GM12875 (cell line): ENCODE measurements around the gene STK17B.

Experiments
- H3K4me3 ChIP-seq: one replicate; pipeline ENCODE4 v1.5.1; 2011; ENCODE audit warnings: low read depth, low read length, control low read depth
- TF ChIP-seq, protein P1 (sequence below): IDR thresholded peaks from 2 replicates; pipeline ENCODE4 v1.5.1; 2011; ENCODE audit warnings: low read depth, mild to moderate bottlenecking, control low read depth, inconsistent platforms, low read length, moderate library complexity, borderline replicate concordance; ENCODE audit not compliant: insufficient read depth

STK17B gene

DNA sequence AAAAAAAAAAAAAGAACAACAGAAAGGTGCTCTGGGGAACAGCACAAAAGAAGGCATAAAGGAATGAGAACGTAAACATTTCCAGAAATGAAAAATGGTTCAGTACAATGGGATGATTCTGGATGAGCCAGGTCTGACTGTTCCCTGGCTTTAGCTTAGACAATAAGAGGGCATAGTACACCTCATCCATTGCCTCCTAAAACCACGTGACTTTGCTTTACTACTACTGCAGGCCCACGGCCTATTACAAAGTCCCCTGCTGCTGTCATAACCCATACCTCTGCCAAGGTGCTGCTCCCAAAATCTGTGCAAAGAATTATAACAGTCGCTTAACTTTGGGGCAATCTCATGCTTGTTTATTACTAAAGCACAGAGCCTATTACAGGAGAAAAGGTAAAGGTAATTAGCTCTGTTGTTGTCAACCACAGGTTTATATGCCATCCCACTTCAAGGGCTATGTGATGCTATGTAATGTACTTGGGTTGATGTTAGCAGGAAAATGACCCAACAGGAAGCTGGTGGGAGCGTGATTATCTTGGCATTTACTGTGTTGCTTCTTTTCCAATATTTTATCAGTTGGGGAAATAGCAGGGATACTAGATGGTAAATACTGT, 26.8 kb downstream of the STK17B start:
- TF ChIP-seq, protein P1, sequence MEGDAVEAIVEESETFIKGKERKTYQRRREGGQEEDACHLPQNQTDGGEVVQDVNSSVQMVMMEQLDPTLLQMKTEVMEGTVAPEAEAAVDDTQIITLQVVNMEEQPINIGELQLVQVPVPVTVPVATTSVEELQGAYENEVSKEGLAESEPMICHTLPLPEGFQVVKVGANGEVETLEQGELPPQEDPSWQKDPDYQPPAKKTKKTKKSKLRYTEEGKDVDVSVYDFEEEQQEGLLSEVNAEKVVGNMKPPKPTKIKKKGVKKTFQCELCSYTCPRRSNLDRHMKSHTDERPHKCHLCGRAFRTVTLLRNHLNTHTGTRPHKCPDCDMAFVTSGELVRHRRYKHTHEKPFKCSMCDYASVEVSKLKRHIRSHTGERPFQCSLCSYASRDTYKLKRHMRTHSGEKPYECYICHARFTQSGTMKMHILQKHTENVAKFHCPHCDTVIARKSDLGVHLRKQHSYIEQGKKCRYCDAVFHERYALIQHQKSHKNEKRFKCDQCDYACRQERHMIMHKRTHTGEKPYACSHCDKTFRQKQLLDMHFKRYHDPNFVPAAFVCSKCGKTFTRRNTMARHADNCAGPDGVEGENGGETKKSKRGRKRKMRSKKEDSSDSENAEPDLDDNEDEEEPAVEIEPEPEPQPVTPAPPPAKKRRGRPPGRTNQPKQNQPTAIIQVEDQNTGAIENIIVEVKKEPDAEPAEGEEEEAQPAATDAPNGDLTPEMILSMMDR: no peak
- H3K4me3 ChIP-seq: no peak overlapping the region

DNA sequence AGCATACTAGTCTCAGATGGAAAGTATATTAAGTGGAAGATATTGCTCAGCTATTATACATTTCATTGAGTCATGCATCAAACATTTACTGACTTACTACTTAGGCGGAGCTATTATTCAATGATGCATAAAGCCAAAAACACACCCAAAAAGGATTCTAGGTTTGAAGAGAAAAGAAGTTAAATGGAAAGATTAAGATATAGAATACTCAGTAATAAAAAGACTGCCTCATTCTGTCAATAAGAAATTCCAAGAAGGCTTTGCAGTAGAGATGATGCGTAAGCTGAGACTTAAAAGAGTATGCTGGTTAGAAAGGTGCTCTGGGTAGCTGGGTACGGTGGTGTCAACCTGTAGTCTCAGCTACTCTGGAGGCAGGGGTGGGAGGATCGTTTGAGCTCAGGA, 27.6 kb downstream of the STK17B start:
- no peak overlapping the region for H3K4me3 ChIP-seq
- TF ChIP-seq, protein P1: no peak

DNA sequence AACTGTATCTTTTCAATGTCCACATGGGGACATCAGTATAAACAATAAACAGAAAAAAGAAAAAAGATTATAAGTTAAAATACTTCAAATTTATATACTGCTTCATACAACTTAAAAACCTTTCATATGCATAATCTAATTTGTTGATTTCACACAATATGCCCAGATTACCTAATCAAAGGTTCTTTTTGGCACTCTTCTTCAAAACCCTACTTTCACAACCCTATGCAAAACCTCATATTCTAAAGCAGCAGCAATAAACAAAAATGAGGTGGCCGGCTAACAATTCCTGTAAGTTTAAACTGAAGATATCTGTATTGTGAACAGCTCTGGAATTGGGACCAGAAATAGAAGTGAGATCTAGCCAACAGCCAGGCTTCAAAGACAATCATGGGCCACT, 28.6 kb downstream of the STK17B start:
- TF ChIP-seq, protein P1: no peak
- no peak overlapping the region for H3K4me3 ChIP-seq

DNA sequence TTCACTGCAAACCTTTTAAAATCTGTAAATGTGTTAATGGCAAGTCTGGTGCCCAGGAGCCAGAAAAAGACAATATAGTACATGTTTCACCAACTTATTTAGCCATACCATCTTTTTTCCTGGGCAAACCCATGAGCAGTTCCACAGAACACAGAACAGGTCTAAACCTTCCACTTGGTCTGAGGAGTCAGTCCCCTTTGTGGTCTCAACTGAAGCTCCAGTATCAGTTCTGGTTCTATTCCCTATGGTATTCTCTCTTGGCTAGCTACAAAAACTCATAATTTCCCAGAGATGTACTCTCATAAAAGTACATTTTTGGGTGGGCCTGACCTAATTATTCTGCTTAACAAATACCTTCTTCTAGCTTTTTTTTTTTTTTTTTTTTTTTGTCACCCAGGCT, 31.2 kb downstream of the STK17B start:
- no peak overlapping the region for H3K4me3 ChIP-seq
- TF ChIP-seq, protein P1: no peak

DNA sequence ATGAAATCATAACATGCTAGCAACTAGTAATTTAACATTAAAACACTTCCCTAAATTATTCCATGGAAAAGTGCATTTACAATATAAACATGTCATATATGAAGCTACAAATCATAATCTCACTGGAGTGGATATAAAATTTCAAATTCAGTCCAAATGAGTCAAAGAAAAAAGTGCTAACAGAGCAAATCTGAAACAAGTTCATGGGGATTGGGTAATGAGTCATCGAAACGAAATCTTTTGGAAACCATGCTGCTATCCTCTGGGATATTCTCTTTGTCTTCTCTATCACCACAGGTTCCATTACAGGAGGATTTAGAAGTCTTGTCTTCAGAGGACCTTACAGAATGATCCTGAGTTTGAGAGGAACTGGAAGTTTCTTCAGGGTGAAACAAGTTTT, 34.1 kb downstream of the STK17B start:
- TF ChIP-seq, protein P1: no peak
- no peak overlapping the region for H3K4me3 ChIP-seq

DNA sequence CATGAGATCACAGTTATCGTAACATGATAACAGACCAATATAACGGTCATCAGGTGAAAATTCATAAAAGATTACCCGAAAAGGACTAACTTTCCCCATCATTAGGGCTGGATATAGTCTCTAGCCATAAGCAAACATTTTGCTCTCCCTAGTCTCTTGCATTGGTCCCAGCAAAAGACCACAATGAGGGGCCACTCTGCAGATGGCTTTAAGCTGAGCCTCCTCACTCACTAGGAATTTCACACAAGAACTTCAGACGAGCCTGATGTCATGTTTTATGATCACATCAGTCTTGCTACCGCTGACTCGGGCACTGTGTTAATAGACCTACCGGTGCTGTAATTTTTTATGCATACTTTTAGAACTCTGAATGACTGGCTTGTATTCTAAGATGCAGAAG, 35.2 kb downstream of the STK17B start:
- TF ChIP-seq, protein P1: no peak
- H3K4me3 ChIP-seq: no peak overlapping the region
